HepG2 (cell line): Measurements from ENCODE around the gene COL18A1. TPM values are rescaled to one million over a fixed set of nuclear protein-coding genes. Genes with fewer than 3 reads are reported as not detected.
A peak's percentile ranks its signal among the peaks of the same experiment; 100 is the strongest.

Experiments used
- BORCS8-MEF2B ChIP-seq: sonication (generic); formaldehyde crosslinking; IDR thresholded peaks from 2 replicates; pipeline ENCODE4 v1.8.0; 2022; ENCODE audit warnings: mild to moderate bottlenecking, missing genetic modification reagents
- DR1 ChIP-seq: sonication (generic); formaldehyde crosslinking; IDR thresholded peaks from 2 replicates; pipeline ENCODE4 v1.8.0; 2021; ENCODE audit warnings: mild to moderate bottlenecking, missing genetic modification reagents, inconsistent platforms
- MED8 ChIP-seq: sonication (generic); formaldehyde crosslinking; IDR thresholded peaks from 2 replicates; pipeline ENCODE4 v1.8.1; 2023; ENCODE audit warnings: mild to moderate bottlenecking, missing genetic modification reagents; ENCODE audit not compliant: insufficient replicate concordance
- NFE2 ChIP-seq: sonication (generic); formaldehyde crosslinking; IDR thresholded peaks from 2 replicates; pipeline ENCODE4 v1.4.0; 2020; ENCODE audit warnings: missing genetic modification reagents
- NR2C2 ChIP-seq: sonication (generic); formaldehyde crosslinking; IDR thresholded peaks from 2 replicates; pipeline ENCODE4 v1.4.0; 2020; ENCODE audit warnings: missing genetic modification reagents, mild to moderate bottlenecking, moderate library complexity, borderline replicate concordance
- ONECUT2 ChIP-seq: sonication (generic); formaldehyde crosslinking; IDR thresholded peaks from 2 replicates; pipeline ENCODE4 v1.4.0; 2020; ENCODE audit warnings: missing genetic modification reagents
- PRPF4 ChIP-seq: fragments of 200-400 bp; formaldehyde crosslinking; IDR thresholded peaks from 2 replicates; pipeline ENCODE4 v1.6.1; 2016; ENCODE audit warnings: low read length, low read depth; ENCODE audit not compliant: poor library complexity, severe bottlenecking
- SKI ChIP-seq: fragments of 450-650 bp; IDR thresholded peaks from one replicate; pipeline ENCODE4 v1.6.1; 2018; ENCODE audit warnings: mild to moderate bottlenecking; ENCODE audit not compliant: partially characterized antibody
- SNAI1 ChIP-seq: sonication (generic); formaldehyde crosslinking; IDR thresholded peaks from 2 replicates; pipeline ENCODE4 v1.5.0; 2020; ENCODE audit warnings: mild to moderate bottlenecking, missing genetic modification reagents, borderline replicate concordance
- ZFY ChIP-seq: sonication (generic); formaldehyde crosslinking; IDR thresholded peaks from 2 replicates; pipeline ENCODE4 v1.4.0; 2020; ENCODE audit warnings: missing genetic modification reagents
- ZIK1 ChIP-seq: sonication (generic); formaldehyde crosslinking; IDR thresholded peaks from 2 replicates; pipeline ENCODE4 v1.5.0; 2020; ENCODE audit warnings: mild to moderate bottlenecking, low read depth, missing genetic modification reagents, borderline replicate concordance
- ZNF142 ChIP-seq: sonication (generic); formaldehyde crosslinking; IDR thresholded peaks from 2 replicates; pipeline ENCODE4 v1.4.0; 2020; ENCODE audit warnings: missing genetic modification reagents
- ZNF367 ChIP-seq: sonication (generic); formaldehyde crosslinking; IDR thresholded peaks from 2 replicates; pipeline ENCODE4 v1.4.0; 2020; ENCODE audit warnings: missing genetic modification reagents, borderline replicate concordance
- ZNF777 ChIP-seq: sonication (generic); formaldehyde crosslinking; IDR thresholded peaks from 2 replicates; pipeline ENCODE4 v1.4.0; 2020; ENCODE audit warnings: missing genetic modification reagents
- ZNF891 ChIP-seq: sonication (generic); formaldehyde crosslinking; IDR thresholded peaks from 2 replicates; pipeline ENCODE4 v1.5.0; 2020; ENCODE audit warnings: mild to moderate bottlenecking, missing genetic modification reagents
- polyA plus RNA-seq, 8 experiments: library from polyadenylated mRNA; depleted of rRNA in 3 of 8; stranded (reverse) in 7 of 8; unstranded in 1 of 8; fragments of >200 nt; fragmentation: Illumina TruSeq in 4 of 8; extraction: Trizol in 4 of 8; gene quantifications; 2 replicates each; pipeline versions ENCODE4 v1.2.1 to v1.2.3, GENCODE V29; 2011 to 2016; ENCODE audit warnings: low read depth in 4 of 8, missing spikeins in 1 of 8, mixed read lengths in 1 of 8; ENCODE audit not compliant: insufficient read depth in 1 of 8
- total RNA-seq, 5 experiments: library from RNA; depleted of rRNA; stranded (reverse); fragments of >200 nt; fragmentation: Illumina TruSeq; extraction: Trizol; gene quantifications; 2 replicates each; pipeline ENCODE4 v1.2.3, GENCODE V29; 2016; ENCODE audit warnings: low read depth in 1 of 5
- TF ChIP-seq, protein P1 (sequence below): sonication (generic); formaldehyde crosslinking; IDR thresholded peaks from 2 replicates; pipeline ENCODE4 v1.4.0; 2020; ENCODE audit warnings: low read depth, mild to moderate bottlenecking, missing genetic modification reagents
- TF ChIP-seq, protein P2 (sequence below): sonication (generic); formaldehyde crosslinking; IDR thresholded peaks from 2 replicates; pipeline ENCODE4 v1.4.0; 2020; ENCODE audit warnings: missing genetic modification reagents, borderline replicate concordance
- TF ChIP-seq, protein P3 (sequence below): sonication (generic); formaldehyde crosslinking; IDR thresholded peaks from 2 replicates; pipeline ENCODE4 v1.8.1; 2023; ENCODE audit warnings: mild to moderate bottlenecking, missing genetic modification reagents

COL18A1 gene
- total and polyA plus RNA-seq, 2 of the 13 experiments (the other 11 are each of a cell fraction or from before 2014, with no cell fraction given) = 79.0 to 102 TPM

DNA sequence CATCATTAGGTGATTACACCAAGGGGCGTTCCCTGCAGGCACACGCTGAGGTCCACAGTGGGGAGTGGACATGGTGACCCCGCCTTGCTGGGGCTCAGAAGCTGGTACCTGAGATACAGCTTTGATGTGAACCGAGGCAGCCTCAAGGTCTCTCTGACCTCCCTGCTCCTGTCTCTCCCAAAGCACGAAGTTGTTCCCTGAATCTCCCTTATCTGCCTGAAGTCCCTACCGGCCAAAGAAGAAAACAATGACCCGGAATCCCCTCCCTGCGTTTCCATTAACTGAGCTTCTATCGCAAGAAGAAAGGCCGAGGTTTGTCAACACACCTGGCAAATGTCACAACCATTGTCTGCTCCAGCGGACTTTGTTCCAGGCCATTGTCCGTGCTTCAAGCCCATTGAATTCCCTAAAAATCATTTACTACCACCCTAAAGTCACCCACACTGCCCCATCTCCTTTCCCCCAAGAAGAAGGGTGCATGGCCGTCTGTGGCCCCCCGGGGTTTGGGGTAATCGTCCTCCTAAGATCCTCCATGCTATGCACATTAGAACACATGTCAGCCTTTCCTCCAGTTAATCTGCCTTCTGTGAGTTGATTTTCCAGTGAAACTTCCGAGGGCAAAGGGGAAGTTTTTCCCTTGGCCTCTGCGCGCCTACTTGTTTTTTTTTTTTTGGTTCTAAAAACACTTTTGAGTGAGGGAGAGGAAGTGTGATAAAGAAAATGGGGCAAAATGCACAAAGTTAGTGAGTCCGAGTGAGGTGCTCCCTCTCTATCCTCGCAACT is 48.1 kb upstream of the COL18A1 start (continued):
- TF ChIP-seq ZNF142 (CRISPR knock-in tag) (no peak), SNAI1 (CRISPR knock-in tag) (no peak), SKI (peak; percentile 76), BORCS8-MEF2B (no peak), NFE2 (CRISPR knock-in tag) (no peak), PRPF4 (no peak), ZIK1 (CRISPR knock-in tag) (no peak), NR2C2 (CRISPR knock-in tag) (0 out of 2 replicates have a peak, but pooled peaks have one; percentile 41), ZNF367 (CRISPR knock-in tag) (no peak), ZNF891 (CRISPR knock-in tag) (no peak), MED8 (CRISPR knock-in tag) (no peak), ONECUT2 (CRISPR knock-in tag) (no peak), ZFY (CRISPR knock-in tag) (peak; percentile 40), ZNF777 (no peak), DR1 (CRISPR knock-in tag) (no peak)
- TF ChIP-seq, protein P1, sequence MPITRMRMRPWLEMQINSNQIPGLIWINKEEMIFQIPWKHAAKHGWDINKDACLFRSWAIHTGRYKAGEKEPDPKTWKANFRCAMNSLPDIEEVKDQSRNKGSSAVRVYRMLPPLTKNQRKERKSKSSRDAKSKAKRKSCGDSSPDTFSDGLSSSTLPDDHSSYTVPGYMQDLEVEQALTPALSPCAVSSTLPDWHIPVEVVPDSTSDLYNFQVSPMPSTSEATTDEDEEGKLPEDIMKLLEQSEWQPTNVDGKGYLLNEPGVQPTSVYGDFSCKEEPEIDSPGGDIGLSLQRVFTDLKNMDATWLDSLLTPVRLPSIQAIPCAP (CRISPR knock-in tag) = no peak
- TF ChIP-seq, protein P2, sequence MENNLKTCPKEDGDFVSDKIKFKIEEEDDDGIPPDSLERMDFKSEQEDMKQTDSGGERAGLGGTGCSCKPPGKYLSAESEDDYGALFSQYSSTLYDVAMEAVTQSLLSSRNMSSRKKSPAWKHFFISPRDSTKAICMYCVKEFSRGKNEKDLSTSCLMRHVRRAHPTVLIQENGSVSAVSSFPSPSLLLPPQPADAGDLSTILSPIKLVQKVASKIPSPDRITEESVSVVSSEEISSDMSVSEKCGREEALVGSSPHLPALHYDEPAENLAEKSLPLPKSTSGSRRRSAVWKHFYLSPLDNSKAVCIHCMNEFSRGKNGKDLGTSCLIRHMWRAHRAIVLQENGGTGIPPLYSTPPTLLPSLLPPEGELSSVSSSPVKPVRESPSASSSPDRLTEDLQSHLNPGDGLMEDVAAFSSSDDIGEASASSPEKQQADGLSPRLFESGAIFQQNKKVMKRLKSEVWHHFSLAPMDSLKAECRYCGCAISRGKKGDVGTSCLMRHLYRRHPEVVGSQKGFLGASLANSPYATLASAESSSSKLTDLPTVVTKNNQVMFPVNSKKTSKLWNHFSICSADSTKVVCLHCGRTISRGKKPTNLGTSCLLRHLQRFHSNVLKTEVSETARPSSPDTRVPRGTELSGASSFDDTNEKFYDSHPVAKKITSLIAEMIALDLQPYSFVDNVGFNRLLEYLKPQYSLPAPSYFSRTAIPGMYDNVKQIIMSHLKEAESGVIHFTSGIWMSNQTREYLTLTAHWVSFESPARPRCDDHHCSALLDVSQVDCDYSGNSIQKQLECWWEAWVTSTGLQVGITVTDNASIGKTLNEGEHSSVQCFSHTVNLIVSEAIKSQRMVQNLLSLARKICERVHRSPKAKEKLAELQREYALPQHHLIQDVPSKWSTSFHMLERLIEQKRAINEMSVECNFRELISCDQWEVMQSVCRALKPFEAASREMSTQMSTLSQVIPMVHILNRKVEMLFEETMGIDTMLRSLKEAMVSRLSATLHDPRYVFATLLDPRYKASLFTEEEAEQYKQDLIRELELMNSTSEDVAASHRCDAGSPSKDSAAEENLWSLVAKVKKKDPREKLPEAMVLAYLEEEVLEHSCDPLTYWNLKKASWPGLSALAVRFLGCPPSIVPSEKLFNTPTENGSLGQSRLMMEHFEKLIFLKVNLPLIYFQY (CRISPR knock-in tag) = no peak
- TF ChIP-seq, protein P3, sequence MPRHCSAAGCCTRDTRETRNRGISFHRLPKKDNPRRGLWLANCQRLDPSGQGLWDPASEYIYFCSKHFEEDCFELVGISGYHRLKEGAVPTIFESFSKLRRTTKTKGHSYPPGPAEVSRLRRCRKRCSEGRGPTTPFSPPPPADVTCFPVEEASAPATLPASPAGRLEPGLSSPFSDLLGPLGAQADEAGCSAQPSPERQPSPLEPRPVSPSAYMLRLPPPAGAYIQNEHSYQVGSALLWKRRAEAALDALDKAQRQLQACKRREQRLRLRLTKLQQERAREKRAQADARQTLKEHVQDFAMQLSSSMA (CRISPR knock-in tag) = no peak
